Measurements from ENCODE around the gene GPR108.

DNA sequence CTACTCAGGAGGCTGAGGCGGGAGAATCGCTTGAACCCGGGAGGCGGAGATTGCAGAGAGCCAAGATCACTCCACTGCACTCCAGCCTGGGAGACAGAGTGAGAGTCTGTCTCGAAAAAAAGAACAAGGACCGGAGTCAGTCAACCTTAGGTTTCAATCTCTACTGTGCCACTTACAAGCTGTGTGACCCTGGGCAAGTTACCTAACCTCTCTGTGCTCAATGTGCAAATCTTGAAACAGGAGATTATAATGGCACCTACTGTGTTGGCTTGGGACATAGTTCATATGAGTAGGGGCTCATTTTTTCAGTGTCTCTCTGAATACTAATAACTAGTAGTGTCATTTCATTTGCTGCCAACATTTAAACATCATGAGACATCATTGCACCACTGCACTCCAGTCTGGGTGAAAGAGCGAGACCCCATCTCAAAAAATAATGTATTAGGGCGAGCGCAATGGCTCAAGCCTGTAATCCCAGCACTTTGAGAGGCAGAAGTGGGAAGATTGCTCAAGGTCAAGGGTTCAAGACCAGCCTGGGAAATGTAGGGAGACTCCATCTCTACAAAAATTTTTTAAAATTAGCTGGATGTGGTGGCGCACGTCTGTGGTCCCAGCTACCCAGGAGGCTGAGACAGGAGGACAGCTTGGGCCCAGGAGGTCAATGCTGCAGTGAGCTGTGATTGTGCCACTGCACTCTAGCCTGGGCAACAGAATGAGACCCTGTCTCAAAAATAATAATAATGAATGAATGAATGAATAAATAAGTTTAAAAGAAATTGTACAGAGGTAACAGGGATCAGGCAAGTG is 22.4 kb downstream of the GPR108 start:
- TF ChIP-seq POLR2A (IDR thresholded peaks at IDR 0.05; ENCODE audit: low read length) (no peak), GATA1 (IDR thresholded peaks at IDR 0.05; ENCODE audit: low read depth, low read length) (no peak)

Measured in erythroblast (primary cell).